Right renal cortex interstitium (tissue), 3 donors: ENCODE measurements around the gene GPNMB. TPM values are rescaled to one million over a fixed set of nuclear protein-coding genes. Genes with fewer than 3 reads are reported as not detected.
"Not testable (repeated sequence)": the region's sequence is repeated elsewhere in the genome, so short reads cannot be mapped to it uniquely, and the experiment has no call there.

ENCODE experiments used
- DNase-seq, 3 donors: peaks; one replicate each; pipeline ENCODE4 v3.0.0-alpha.2; 2013; ENCODE audit warnings: low read depth in 3 of 3, low spot score in 2 of 3
- polyA plus RNA-seq, 3 donors: library from polyadenylated mRNA; unstranded; fragments of 120-200 nt; gene quantifications; one replicate each; pipeline ENCODE4 v1.2.1, GENCODE V29; 2013; ENCODE audit not compliant: insufficient read length in 3 of 3

Gene GPNMB
- 10 to 100 TPM; 30.3 to 33.7 (median 31.8) TPM for polyA plus RNA-seq

- no peak for DNase-seq
Observed at GRCh38 chr7:23246555-23246954, at the start of gene GPNMB. Gene GPNMB (plus strand): TSS chr7:23246775. CDS start chr7:23246858, 83 bp downstream.

DNA sequence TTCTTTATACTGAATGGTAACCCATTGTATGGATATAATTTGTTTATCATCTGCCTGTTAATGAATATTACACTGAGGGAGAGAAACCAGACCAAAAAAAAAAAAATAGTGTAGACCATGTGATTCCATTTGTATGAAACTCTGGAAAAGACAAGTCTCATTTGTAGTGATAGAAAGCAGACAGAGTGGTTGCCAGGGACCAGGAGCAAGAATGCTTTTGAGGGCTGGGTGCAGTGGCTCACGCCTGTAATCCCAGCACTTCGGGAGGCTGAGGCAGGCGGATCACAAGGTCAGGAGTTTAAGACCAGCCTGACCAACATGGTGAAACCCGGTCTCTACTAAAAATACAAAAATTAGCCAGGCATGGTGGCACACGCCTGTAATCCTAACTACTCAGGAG lies 48.8 kb upstream of the GPNMB start:
- not testable (repeated sequence) for DNase-seq

DNA sequence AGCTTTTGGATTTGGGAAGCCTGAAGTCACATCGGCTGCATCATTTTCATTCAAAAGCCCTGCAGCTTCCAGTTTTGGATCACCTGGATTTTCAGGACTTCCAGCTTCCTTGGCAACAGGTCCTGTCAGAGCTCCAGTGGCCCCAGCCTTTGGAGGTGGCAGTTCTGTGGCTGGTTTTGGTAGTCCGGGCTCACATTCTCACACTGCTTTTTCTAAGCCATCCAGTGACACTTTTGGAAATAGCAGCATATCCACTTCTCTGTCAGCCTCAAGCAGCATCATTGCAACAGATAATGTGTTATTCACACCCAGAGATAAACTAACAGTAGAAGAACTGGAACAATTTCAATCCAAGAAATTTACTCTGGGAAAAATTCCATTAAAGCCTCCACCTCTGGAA lies 46.2 kb upstream of the GPNMB start:
- DNase-seq: no peak

DNA sequence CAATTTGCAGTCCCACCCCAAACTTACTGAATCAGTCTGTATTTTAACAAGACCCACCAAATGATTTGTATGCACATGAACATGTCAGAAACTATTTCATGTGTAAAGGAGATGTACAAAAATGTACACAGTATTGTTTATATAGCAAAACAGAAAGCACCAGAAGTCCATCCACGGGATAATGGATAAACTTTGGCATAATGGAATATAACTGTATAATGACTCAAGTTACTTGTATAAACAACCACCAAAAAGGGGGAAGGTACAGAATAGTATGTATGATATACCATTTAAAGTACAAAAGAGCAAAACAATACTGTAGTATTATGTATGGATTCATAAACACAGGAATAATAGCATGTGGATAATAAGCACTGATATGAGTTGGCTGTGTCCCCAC lies 42.3 kb upstream of the GPNMB start:
- no peak for DNase-seq

DNA sequence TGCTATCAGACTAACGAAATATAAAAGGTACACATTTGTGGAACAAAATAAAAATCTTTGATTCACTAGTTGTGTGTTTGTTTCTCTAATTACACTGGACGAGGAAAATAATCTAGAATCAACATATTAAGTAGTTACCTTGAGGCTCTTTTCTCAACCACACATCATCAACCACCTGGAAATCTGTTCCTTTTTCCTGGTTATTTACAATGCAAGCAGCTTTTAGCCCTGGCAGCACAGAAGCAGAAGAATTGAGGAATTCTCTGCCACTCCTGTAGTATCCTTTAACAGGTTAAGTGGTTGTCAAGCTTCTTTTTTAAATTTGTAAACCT lies 41.0 kb upstream of the GPNMB start:
- DNase-seq: no peak

GRCh38 chr7:23205909-23206767 lies 40.4 kb upstream of the GPNMB start:
- peak in 1 of 3 donors; percentile 41 for DNase-seq

- no peak for DNase-seq
Observed at GRCh38 chr7:23207021-23207420, 39.6 kb upstream of the GPNMB start.

DNA sequence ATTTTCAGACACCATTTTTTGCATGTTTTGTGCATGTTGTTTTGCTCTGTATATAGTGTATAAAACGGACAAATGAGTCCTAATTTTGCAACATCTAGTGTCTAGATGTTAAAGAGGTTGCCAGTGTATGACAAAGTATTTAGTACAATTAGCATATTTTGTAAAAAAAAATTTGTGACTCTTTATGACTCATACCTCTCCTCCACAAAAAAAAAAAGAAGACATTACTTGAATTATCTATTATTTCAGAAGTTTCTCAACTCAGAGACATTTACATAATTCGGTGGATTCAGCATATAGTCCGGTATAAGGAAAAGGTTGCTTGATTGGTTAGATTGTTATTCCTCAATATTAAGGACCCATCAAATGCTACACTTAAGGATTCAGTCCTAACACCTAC lies 38.7 kb upstream of the GPNMB start:
- DNase-seq: no peak

GRCh38 chr7:23208316-23208715 lies 38.3 kb upstream of the GPNMB start:
- DNase-seq: no peak

GRCh38 chr7:23210506-23210905 lies 36.1 kb upstream of the GPNMB start:
- DNase-seq: no peak

DNA sequence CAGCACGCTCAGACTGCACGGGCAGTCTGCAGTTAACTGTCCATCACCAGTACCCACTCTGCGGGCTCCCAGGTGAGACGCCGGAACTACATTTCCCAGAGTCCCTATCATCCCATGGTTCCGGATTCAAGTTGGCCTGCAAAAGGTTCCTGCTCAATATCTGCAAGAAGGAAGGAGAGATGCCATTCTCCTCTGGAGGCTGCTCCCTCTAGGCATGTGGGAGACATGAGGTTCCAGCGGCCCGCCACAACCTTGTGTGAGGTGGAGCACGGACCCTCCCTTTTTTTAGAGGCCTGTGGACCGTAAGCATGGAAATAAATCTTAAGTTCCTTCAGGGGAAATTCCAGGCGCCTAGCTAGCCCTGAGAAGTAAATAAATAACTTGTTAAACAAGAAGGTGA lies 35.0 kb upstream of the GPNMB start:
- DNase-seq: peak; percentile 53 to 56 (median 55)

- no peak for DNase-seq
Observed at GRCh38 chr7:23212395-23212794, 34.2 kb upstream of the GPNMB start.

DNA sequence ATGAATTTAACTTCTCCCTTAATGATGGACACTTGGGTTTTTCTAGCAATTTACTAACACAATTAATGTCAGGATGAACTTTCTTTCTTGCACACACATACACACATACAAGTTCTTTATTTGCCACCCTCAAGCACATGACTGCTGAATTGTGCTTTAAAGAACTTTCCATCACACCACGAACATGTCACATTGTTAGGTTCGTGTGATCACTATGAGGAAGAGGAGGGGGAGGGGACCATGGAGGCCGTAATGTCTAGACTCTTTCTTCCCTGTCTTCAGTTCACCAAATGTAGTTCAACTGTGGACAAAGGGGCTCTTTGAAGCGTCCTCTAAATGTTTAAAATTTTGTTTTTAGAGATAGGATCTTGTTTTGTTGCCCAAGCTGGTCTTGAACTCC lies 33.7 kb upstream of the GPNMB start:
- no peak for DNase-seq

GRCh38 chr7:23213755-23214154 lies 32.8 kb upstream of the GPNMB start:
- no peak for DNase-seq

GRCh38 chr7:23214423-23214822 lies 32.2 kb upstream of the GPNMB start:
- DNase-seq: no peak

DNA sequence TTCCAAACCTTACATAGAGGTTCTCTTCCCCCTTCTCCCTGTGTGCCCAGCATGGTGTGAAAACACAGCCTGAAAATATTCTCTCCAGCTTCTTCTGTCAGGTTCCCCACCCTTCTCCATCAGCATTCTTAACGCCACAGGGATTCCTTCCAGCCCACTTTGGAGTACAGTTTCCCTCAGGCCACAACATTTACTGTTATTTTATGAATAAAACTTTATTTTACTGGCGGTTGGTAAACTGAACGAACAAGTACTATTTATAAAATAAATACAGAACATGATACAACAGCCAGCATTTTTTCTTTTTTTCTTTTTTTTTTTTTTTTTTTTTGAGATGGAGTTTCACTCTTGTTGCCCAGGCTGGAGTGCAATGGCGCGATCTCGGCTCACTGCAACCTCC lies 31.6 kb upstream of the GPNMB start:
- no peak for DNase-seq

- no peak for DNase-seq
Observed at GRCh38 chr7:23216021-23216420, 30.6 kb upstream of the GPNMB start.

GRCh38 chr7:23218196-23218595 lies 28.4 kb upstream of the GPNMB start:
- no peak for DNase-seq

DNA sequence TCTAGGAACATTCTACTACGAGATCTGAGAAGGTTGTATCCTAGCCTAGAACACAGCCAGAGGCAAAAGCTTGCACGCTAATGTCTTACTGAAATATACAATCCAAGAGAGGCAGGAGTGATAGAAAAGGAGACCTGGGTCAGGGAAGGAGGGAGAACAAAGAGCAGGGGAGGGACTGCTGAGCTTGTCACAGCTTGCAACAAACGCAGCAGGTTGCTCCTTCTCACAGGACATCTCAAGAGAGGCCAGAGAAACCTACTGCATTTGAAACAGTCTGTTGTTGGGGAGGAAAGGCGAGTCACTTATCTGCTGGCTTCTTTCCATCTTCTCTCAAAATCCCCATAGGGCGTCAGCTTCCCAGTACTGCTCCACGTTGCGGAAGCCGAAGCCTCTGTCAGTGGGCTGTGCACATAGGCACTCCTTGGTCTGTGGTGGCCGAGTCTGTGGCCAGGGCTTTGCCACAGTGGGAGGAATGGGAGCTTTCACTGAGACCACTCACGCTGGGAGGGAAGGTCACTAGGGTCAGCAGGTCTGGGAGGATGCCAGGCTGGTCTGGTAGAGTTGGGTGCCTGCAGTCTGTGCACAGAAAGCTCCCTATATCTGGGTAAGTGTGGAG lies 25.8 kb upstream of the GPNMB start:
- DNase-seq: no peak

- no peak for DNase-seq
Observed at GRCh38 chr7:23222439-23223030, 24.0 kb upstream of the GPNMB start.

GRCh38 chr7:23224364-23224763 lies 22.2 kb upstream of the GPNMB start:
- DNase-seq: not testable (repeated sequence)
